Measurements from ENCODE around the gene CITED1. TPM values are rescaled to one million over a fixed set of nuclear protein-coding genes. Genes with fewer than 3 reads are reported as not detected.

The CITED1 gene
- total RNA-seq = 1 to 10 TPM in 1 of 4 donors, not detected in 3; 2.3 TPM
- polyA plus RNA-seq = under 1 TPM; 0.19 to 0.96 (median 0.59) TPM
- long read RNA-seq, donor 1 = 0 reads
- long read RNA-seq, donor 2 = 0 reads

GRCh38 chrX:72305286-72306084 is at the start of gene CITED1:
Gene CITED1, minus strand, starts transcription at chrX:72305914. Its CDS starts 3,045 bp downstream, at chrX:72302869.
- Histone ChIP-seq H3K27ac (no peak within 1 kb of the TSS), H3K9me3 (no peaks in the 10 kb centered on the region), H3K36me3 (ENCODE audit: insufficient read depth in 1 of 2, low read depth in 1 of 2) (no peaks in the 10 kb centered on the region), H3K27me3 (ENCODE audit: insufficient read depth in 3 of 3, low read length in 2 of 3) (peaks cover 0 to 92% (median 6%) of the 10 kb centered on the region in 3 donors), H3K4me1 (peaks cover 12% of the 10 kb centered on the region), H3K4me3 (peak within 1 kb of the TSS; percentile 71)
- 1 to 6% (median 1%) methylated on average over 37 to 68 of the region's 68 CpGs for WGBS, 3 donors
- TF ChIP-seq CTCF (IDR thresholded peaks at IDR 0.05) = no peak
- peak in 2 of 4 donors; percentile 6 to 35 for ATAC-seq
- DNase-seq = no peak
- intact Hi-C loops (cut with DNase I) = loop anchor here (5.0 to 10.0 kb wide), 2 partner anchors 232 to 239 kb away; no protein-coding TSS in a partner anchor

GRCh38 chrX:72352786-72353185 is 47.1 kb upstream of the CITED1 start:
- TF ChIP-seq CTCF (IDR thresholded peaks at IDR 0.05) = no peak
- Histone ChIP-seq H3K36me3 (ENCODE audit: insufficient read depth in 1 of 2, low read depth in 1 of 2) (no peaks in the 10 kb centered on the region), H3K4me1 (no peaks in the 10 kb centered on the region), H3K27me3 (ENCODE audit: insufficient read depth in 3 of 3, low read length in 2 of 3) (peaks cover 0 to 16% (median 0%) of the 10 kb centered on the region in 3 donors), H3K4me3 (no peak overlapping the region), H3K9me3 (no peaks in the 10 kb centered on the region), H3K27ac (no peak overlapping the region)
- ATAC-seq = no peak
- intact Hi-C loops (cut with DNase I) = no loop called here
- DNase-seq = no peak
- WGBS, 3 donors = 65 to 88% (median 87%) methylated on average over 3 of the region's 3 CpGs

GRCh38 chrX:72351606-72352334 is 46.1 kb upstream of the CITED1 start:
- intact Hi-C loops (cut with DNase I) = no loop called here
- peaks cover 0 to 16% (median 0%) of the 10 kb centered on the region in 3 donors for H3K27me3 ChIP-seq (ENCODE audit: insufficient read depth in 3 of 3, low read length in 2 of 3)
- no peaks in the 10 kb centered on the region for H3K4me1 ChIP-seq
- no peak overlapping the region for H3K27ac ChIP-seq
- peak in 1 of 2 donors; percentile 16 for DNase-seq
- TF ChIP-seq CTCF (IDR thresholded peaks at IDR 0.05) = no peak
- H3K4me3 ChIP-seq = no peak overlapping the region
- 35 to 71% (median 63%) methylated on average over 8 of the region's 8 CpGs for WGBS, 3 donors
- H3K9me3 ChIP-seq = no peaks in the 10 kb centered on the region
- no peak for ATAC-seq
- no peaks in the 10 kb centered on the region for H3K36me3 ChIP-seq (ENCODE audit: insufficient read depth in 1 of 2, low read depth in 1 of 2)

- no peak for TF ChIP-seq CTCF (IDR thresholded peaks at IDR 0.05)
- ATAC-seq (no peak), DNase-seq (no peak)
- no peaks in the 10 kb centered on the region for H3K9me3 ChIP-seq
- no peak overlapping the region for H3K4me3 ChIP-seq
- no peaks in the 10 kb centered on the region for H3K36me3 ChIP-seq (ENCODE audit: insufficient read depth in 1 of 2, low read depth in 1 of 2)
- peaks cover 0 to 15% (median 0%) of the 10 kb centered on the region in 3 donors for H3K27me3 ChIP-seq (ENCODE audit: insufficient read depth in 3 of 3, low read length in 2 of 3)
- no peak overlapping the region for H3K27ac ChIP-seq
- 66 to 83% (median 69%) methylated on average over 3 of the region's 3 CpGs for WGBS, 3 donors
- no peaks in the 10 kb centered on the region for H3K4me1 ChIP-seq
- intact Hi-C loops (cut with DNase I) = no loop called here
Measured at GRCh38 chrX:72349190-72349589, 43.5 kb upstream of the CITED1 start.

Measured in psoas muscle (tissue), 8 donors.